SU-DHL-6 (cell line): ENCODE results near the gene ACO2.

ENCODE experiments used
- H2AFZ ChIP-seq: fragments of 200-600 bp; sonication (generic); 2 replicates; pipeline ENCODE4 v1.6.1; 2014; ENCODE audit warnings: low read depth, mild to moderate bottlenecking, moderate library complexity, mixed read lengths, antibody characterized with exemption, low read length; ENCODE audit not compliant: severe bottlenecking
- H3F3A ChIP-seq: fragments of 200-600 bp; shearing (Covaris generic); 2 replicates; pipeline ENCODE4 v1.6.0; 2016; ENCODE audit warnings: antibody characterized with exemption, mild to moderate bottlenecking; ENCODE audit not compliant: insufficient read depth
- H3K27ac ChIP-seq: fragments of 200-600 bp; sonication (generic); 2 replicates; pipeline ENCODE4 v1.5.1; 2016; ENCODE audit warnings: low read depth, mild to moderate bottlenecking, low read length, moderate library complexity, mixed read lengths
- H3K27me3 ChIP-seq: fragments of 200-600 bp; sonication (generic), shearing (Covaris generic); 2 replicates; pipeline ENCODE4 v1.6.0; 2014; ENCODE audit warnings: mild to moderate bottlenecking, low read length
- H3K36me3 ChIP-seq: fragments of 200-600 bp; sonication (generic); 2 replicates; pipeline ENCODE4 v1.6.1; 2014; ENCODE audit warnings: mild to moderate bottlenecking, low read length, mixed read lengths
- H3K4me2 ChIP-seq: fragments of 300-600, 200-600 bp; shearing (Covaris generic), sonication (generic); 2 replicates; pipeline ENCODE4 v1.6.0; 2014; ENCODE audit warnings: low read length, low read depth, mild to moderate bottlenecking; ENCODE audit not compliant: poor library complexity, severe bottlenecking
- H3K4me3 ChIP-seq: fragments of 200-600 bp; sonication (generic); 2 replicates; pipeline ENCODE4 v1.5.1; 2014; ENCODE audit warnings: antibody characterized with exemption, low read length, mild to moderate bottlenecking, mixed read lengths; ENCODE audit not compliant: insufficient read depth, poor library complexity, severe bottlenecking
- H3K79me2 ChIP-seq: fragments of 200-600 bp; sonication (generic); 2 replicates; pipeline ENCODE4 v1.6.1; 2014; ENCODE audit warnings: mild to moderate bottlenecking, low read length, moderate library complexity; ENCODE audit not compliant: insufficient read depth
- H3K9ac ChIP-seq: fragments of 200-600 bp; sonication (generic); 2 replicates; pipeline ENCODE4 v1.7.0; 2014; ENCODE audit warnings: mild to moderate bottlenecking, low read length
- H3K9me2 ChIP-seq: fragments of 200-600 bp; sonication (generic); replicated peaks from 2 replicates; pipeline ENCODE4 v1.6.1; 2014; ENCODE audit warnings: low read length; ENCODE audit not compliant: insufficient read depth
- H3K9me3 ChIP-seq: fragments of 200-600 bp; sonication (generic); 2 replicates; pipeline ENCODE4 v1.6.1; 2014; ENCODE audit warnings: low read length, mixed read lengths; ENCODE audit not compliant: insufficient read depth
- H4K20me1 ChIP-seq: fragments of 200-600 bp; sonication (generic); 2 replicates; pipeline ENCODE4 v1.6.1; 2014; ENCODE audit warnings: low read depth, mild to moderate bottlenecking, antibody characterized with exemption, low read length, moderate library complexity, mixed read lengths
- EZH2phosphoT487 ChIP-seq: fragments of 200-600 bp; sonication (generic), shearing (Covaris generic); conservative IDR thresholded peaks from 2 replicates; pipeline ENCODE4 v1.6.1; 2018; ENCODE audit warnings: mild to moderate bottlenecking, antibody characterized with exemption, low read length, moderate library complexity, mixed read lengths
- TF ChIP-seq, protein P1 (sequence below): fragments of 200-600 bp; sonication (generic); IDR thresholded peaks from one replicate; pipeline ENCODE4 v1.5.1; 2017; ENCODE audit warnings: antibody characterized with exemption, mild to moderate bottlenecking, low read length, moderate library complexity; ENCODE audit not compliant: insufficient read depth, poor library complexity, severe bottlenecking

ACO2 gene

DNA sequence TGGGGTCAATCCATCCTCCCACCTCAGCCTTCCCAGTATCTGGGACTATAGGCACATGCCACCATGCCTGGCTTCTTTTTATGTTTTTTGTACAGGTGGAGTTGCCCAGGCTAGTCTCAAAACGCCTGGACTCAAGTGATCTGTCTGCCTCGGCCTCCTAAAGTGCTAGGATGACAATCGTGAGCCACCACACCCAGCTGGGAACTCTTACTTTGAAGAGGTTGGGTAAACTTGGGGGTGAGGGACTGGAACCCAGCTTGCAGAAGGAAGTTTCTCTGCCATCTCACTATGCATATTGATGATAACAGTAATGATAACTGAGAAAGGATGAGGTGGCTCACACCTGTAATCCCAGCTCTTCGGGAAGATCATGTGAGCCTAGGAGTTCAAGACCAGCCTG, 35.9 kb downstream of the ACO2 start:
- TF ChIP-seq, protein P1, sequence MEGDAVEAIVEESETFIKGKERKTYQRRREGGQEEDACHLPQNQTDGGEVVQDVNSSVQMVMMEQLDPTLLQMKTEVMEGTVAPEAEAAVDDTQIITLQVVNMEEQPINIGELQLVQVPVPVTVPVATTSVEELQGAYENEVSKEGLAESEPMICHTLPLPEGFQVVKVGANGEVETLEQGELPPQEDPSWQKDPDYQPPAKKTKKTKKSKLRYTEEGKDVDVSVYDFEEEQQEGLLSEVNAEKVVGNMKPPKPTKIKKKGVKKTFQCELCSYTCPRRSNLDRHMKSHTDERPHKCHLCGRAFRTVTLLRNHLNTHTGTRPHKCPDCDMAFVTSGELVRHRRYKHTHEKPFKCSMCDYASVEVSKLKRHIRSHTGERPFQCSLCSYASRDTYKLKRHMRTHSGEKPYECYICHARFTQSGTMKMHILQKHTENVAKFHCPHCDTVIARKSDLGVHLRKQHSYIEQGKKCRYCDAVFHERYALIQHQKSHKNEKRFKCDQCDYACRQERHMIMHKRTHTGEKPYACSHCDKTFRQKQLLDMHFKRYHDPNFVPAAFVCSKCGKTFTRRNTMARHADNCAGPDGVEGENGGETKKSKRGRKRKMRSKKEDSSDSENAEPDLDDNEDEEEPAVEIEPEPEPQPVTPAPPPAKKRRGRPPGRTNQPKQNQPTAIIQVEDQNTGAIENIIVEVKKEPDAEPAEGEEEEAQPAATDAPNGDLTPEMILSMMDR, result no peak
- TF ChIP-seq EZH2phosphoT487, result no peak
- no peak overlapping the region for H3K27ac ChIP-seq
- H3K9me3 ChIP-seq, result no peaks in the 10 kb centered on the region
- no peaks in the 10 kb centered on the region for H4K20me1 ChIP-seq
- H3K9me2 ChIP-seq, result no peaks in the 10 kb centered on the region
- no peaks in the 10 kb centered on the region for H3K79me2 ChIP-seq
- no peaks in the 10 kb centered on the region for H3K36me3 ChIP-seq
- no peak overlapping the region for H3K9ac ChIP-seq
- no peak overlapping the region for H3K4me2 ChIP-seq
- no peaks in the 10 kb centered on the region for H3F3A ChIP-seq
- H3K4me3 ChIP-seq, result no peak overlapping the region
- no peak overlapping the region for H2AFZ ChIP-seq
- H3K27me3 ChIP-seq, result no peaks in the 10 kb centered on the region

DNA sequence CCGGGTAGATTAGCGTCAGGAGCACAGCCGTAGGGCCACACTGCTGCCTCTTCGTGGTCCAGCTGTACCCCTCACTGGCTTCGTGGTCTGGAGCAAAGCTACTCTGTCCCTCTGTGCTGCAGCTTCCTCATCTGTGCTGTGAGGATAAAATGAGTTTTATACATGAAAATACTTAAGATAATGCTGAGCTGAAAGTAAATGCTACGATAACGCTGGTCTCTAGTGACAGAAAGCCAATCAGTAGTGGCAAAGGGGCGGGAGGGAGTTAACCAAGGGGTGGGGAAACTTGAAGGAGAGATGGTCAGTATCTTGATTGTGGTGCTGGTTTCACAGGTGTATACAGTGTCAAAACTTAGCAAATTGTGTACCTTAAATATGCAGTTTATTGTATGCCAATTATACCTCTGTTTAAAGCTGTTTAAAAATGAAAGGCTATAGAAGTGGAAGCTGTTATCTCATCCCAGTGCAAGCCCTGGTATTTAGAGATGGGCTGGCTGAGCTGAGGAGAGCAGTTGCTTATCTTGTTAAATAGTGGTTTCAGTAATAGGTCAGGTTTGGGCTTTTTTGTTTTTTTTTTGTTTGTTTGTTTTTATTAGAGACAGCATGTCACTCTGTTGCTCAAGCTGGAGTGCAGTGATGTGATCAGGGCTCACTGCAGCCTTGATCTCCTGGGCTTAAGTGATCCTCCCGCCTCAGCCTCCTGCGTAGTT, 36.7 kb downstream of the ACO2 start:
- H3K79me2 ChIP-seq, result no peaks in the 10 kb centered on the region
- H3K4me2 ChIP-seq, result no peak overlapping the region
- no peak overlapping the region for H2AFZ ChIP-seq
- no peaks in the 10 kb centered on the region for H3K27me3 ChIP-seq
- no peaks in the 10 kb centered on the region for H3K9me3 ChIP-seq
- H3F3A ChIP-seq, result no peaks in the 10 kb centered on the region
- H3K27ac ChIP-seq, result no peak overlapping the region
- no peak overlapping the region for H3K4me3 ChIP-seq
- no peaks in the 10 kb centered on the region for H3K36me3 ChIP-seq
- TF ChIP-seq, protein P1, result no peak
- no peak for TF ChIP-seq EZH2phosphoT487
- H3K9ac ChIP-seq, result no peak overlapping the region
- no peaks in the 10 kb centered on the region for H3K9me2 ChIP-seq
- no peaks in the 10 kb centered on the region for H4K20me1 ChIP-seq

DNA sequence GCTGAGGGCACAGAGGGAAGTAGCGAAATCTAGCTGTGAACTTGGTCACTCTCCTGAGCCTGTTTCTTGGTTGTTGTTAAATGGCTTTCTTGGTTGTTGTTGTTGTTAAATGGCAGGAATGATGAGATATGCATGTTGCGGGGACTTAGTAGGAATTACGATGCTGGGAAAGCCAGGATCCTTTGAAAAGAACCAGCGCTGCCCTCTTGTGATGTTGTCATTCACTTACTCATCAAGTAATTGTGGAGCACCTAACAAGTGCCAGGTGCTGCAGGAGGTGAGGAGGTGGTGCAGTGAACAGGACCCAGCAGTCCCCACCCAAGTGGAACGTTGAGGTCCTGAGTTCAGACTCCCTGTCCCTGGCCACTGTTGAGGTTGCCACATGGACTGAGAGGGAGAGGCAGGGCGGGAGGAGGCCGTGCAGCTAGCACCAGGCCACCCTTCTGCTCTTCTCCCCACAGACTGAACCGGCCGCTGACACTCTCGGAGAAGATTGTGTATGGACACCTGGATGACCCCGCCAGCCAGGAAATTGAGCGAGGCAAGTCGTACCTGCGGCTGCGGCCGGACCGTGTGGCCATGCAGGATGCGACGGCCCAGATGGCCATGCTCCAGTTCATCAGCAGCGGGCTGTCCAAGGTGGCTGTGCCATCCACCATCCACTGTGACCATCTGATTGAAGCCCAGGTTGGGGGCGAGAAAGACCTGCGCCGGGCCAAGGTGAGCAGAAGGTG, 38.6 kb downstream of the ACO2 start:
- H3K9me3 ChIP-seq, result no peaks in the 10 kb centered on the region
- TF ChIP-seq, protein P1, result no peak
- no peak for TF ChIP-seq EZH2phosphoT487
- H3K4me3 ChIP-seq, result no peak overlapping the region
- H3K36me3 ChIP-seq, result no peaks in the 10 kb centered on the region
- no peak overlapping the region for H3K9ac ChIP-seq
- no peaks in the 10 kb centered on the region for H3K27me3 ChIP-seq
- no peaks in the 10 kb centered on the region for H3F3A ChIP-seq
- H3K9me2 ChIP-seq, result no peaks in the 10 kb centered on the region
- no peaks in the 10 kb centered on the region for H4K20me1 ChIP-seq
- H2AFZ ChIP-seq, result no peak overlapping the region
- no peaks in the 10 kb centered on the region for H3K79me2 ChIP-seq
- H3K4me2 ChIP-seq, result no peak overlapping the region
- H3K27ac ChIP-seq, result no peak overlapping the region
